Measurements from ENCODE around the gene ATP1B1. TPM values are rescaled to one million over a fixed set of nuclear protein-coding genes. Genes with fewer than 3 reads are reported as not detected.

The ATP1B1 gene
- total and polyA plus RNA-seq, 2 of the 8 experiments (the other 6 are each of a cell fraction or from before 2014, with no cell fraction given): 16.3 to 76.5 TPM

- H3K27me3 ChIP-seq (replicated peaks in 1 of 4; ENCODE audit: control insufficient read depth in 3 of 4, extremely low read depth in 1 of 4, insufficient read depth in 3 of 4, low read length in 3 of 4): no peaks in the 10 kb centered on the region; a peak in 1 of 7 replicates
- no peak overlapping the region for H4K8ac ChIP-seq (ENCODE audit: extremely low read depth, insufficient read depth, low read length)
- H3K4ac ChIP-seq (replicated peaks; ENCODE audit: insufficient read length, low read depth, low read length): no peak overlapping the region
- no peaks in the 10 kb centered on the region for H3K36me3 ChIP-seq (ENCODE audit: control insufficient read depth in 2 of 4, insufficient read depth in 4 of 4, low read length in 3 of 4)
- no peak overlapping the region for H3K18ac ChIP-seq (ENCODE audit: extremely low read depth, low read length)
- ChIA-PET POLR2A (ENCODE audit: partially characterized antibody) (no interaction called here), CTCF (ENCODE audit: partially characterized antibody) (interaction anchor here (0.7 to 1.6 kb wide), 6 partner anchors 7 to 467 kb away, joined by 3 to 6 read pairs (median 4); no protein-coding TSS in a partner anchor)
- no peak overlapping the region for H3K23ac ChIP-seq (ENCODE audit: insufficient read length)
- FAIRE-seq (no peak), DNase-seq (ENCODE audit: low read depth in 1 of 2, low spot score in 2 of 2) (no peak)
- no peak overlapping the region for H2BK120ac ChIP-seq (replicated peaks; ENCODE audit: low read depth, low read length)
- H3K23me2 ChIP-seq (ENCODE audit: low read depth, low read length): no peaks in the 10 kb centered on the region
- H3K14ac ChIP-seq (ENCODE audit: insufficient read length): no peak overlapping the region
- no peak overlapping the region for H2BK20ac ChIP-seq (ENCODE audit: low read length)
- H3K79me1 ChIP-seq (ENCODE audit: low read depth, low read length): no peaks in the 10 kb centered on the region
- H2AFZ ChIP-seq (ENCODE audit: low read length): no peak overlapping the region
- no peaks in the 10 kb centered on the region for H3K79me2 ChIP-seq (ENCODE audit: control insufficient read depth in 1 of 2, insufficient read depth in 2 of 2, low read length in 2 of 2)
- no peak overlapping the region for H3K4me3 ChIP-seq (ENCODE audit: extremely low read depth in 1 of 4, insufficient read depth in 2 of 4, low read depth in 3 of 4, low read length in 4 of 4)
- H3K27ac ChIP-seq (ENCODE audit: low read depth, low read length): no peak overlapping the region
- H4K5ac ChIP-seq (ENCODE audit: insufficient read length, low read depth, low read length): no peak overlapping the region
- H2BK15ac ChIP-seq (ENCODE audit: low read length): no peak overlapping the region
- 86% methylated on average over 2 of the region's 2 CpGs; no CpG with 5 or more reads in 1 of the 2 experiments for WGBS, 2 experiments (ENCODE audit: extremely low coverage in 1 of 2, insufficient coverage in 1 of 2, insufficient read length in 1 of 2, insufficient replicate concordance in 2 of 2, low coverage in 1 of 2, low lambda C conversion rate in 2 of 2, missing lambda C conversion rate in 1 of 2)
- H3K9me3 ChIP-seq (ENCODE audit: insufficient read depth in 2 of 2, low read depth in 1 of 2, low read length in 1 of 2): peaks cover 0 to 4% of the 10 kb centered on the region in 2 experiments; a peak in 1 of 4 replicates
- H2AK5ac ChIP-seq (ENCODE audit: low read depth, low read length): no peak overlapping the region
- no peaks in the 10 kb centered on the region for H3K4me1 ChIP-seq (replicated peaks in 1 of 4; ENCODE audit: control insufficient read depth in 3 of 4, insufficient read depth in 4 of 4, low read length in 3 of 4)
- H3K9ac ChIP-seq (replicated peaks in 1 of 4; ENCODE audit: extremely low read depth in 1 of 4, low read depth in 3 of 4, low read length in 3 of 4): no peak overlapping the region; a peak in 1 of 7 replicates
- H2BK5ac ChIP-seq (ENCODE audit: low read depth, low read length): no peak overlapping the region
- H2BK12ac ChIP-seq (ENCODE audit: low read depth, low read length): no peak overlapping the region
- H4K91ac ChIP-seq (replicated peaks; ENCODE audit: insufficient read length, low read length): no peak overlapping the region
- H3K56ac ChIP-seq (replicated peaks; ENCODE audit: insufficient read length, low read depth, low read length): no peak overlapping the region
- no peaks in the 10 kb centered on the region for H4K20me1 ChIP-seq (replicated peaks in 1 of 2; ENCODE audit: control insufficient read depth in 1 of 2, insufficient read depth in 2 of 2, low read length in 2 of 2)
- H3K4me2 ChIP-seq (ENCODE audit: insufficient read depth in 1 of 2, low read depth in 2 of 2, low read length in 2 of 2): no peak overlapping the region
- TF ChIP-seq JUND (IDR thresholded peaks at IDR 0.05; ENCODE audit: low read length) (no peak), EP300 (IDR thresholded peaks at IDR 0.05; ENCODE audit: borderline replicate concordance in 1 of 2, low read depth in 2 of 2, low read length in 2 of 2) (no peak), RBBP5 (IDR thresholded peaks at IDR 0.05; ENCODE audit: borderline replicate concordance, low read depth, low read length) (no peak), GTF2F1 (IDR thresholded peaks at IDR 0.05; ENCODE audit: borderline replicate concordance, low read depth, low read length) (no peak), RXRA (IDR thresholded peaks at IDR 0.05; ENCODE audit: insufficient read depth, low read depth, low read length) (no peak), MAX (IDR thresholded peaks at IDR 0.05) (no peak), MAFK (IDR thresholded peaks at IDR 0.05; ENCODE audit: low read depth, low read length) (no peak), EZH2 (IDR thresholded peaks at IDR 0.05; ENCODE audit: low read depth, low read length, severe bottlenecking) (no peak), EGR1 (IDR thresholded peaks at IDR 0.05; ENCODE audit: borderline replicate concordance, low read depth, low read length) (no peak), ASH2L (IDR thresholded peaks at IDR 0.05; ENCODE audit: low read length) (no peak), JUN (IDR thresholded peaks at IDR 0.05; ENCODE audit: low read depth, low read length) (no peak), ZNF274 (IDR thresholded peaks at IDR 0.05; ENCODE audit: borderline replicate concordance, extremely low read depth, low read length) (no peak), GABPA (IDR thresholded peaks at IDR 0.05; ENCODE audit: borderline replicate concordance, insufficient read depth, low read length) (no peak), PHF8 (conservative IDR thresholded peaks at IDR 0.05; ENCODE audit: low read depth, low read length) (no peak)
Measured at GRCh38 chr1:169070547-169070946, 35.9 kb upstream of the ATP1B1 start.

Measured in H1 (cell line).